ENCODE data around the gene FAM131B.

DNA sequence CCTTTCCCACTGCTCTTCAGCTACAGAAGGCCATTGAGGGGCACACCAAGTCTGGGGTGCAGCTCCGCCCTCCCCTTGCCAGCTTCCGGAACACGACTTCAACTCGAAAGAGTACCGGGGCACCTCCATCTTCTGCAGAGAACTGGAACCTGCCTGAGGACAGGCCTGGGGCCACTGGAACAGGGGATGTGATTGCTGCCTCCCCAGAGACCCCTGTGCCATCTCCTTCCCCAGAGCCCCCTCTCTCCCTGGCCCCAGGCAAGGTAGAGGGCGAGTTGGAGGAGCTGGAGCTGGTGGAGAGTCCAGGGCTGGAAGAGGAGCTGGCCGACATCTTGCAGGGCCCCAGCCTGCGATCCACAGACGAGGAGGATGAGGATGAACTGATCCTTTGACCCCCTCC is 10.9 kb downstream of the FAM131B start:
- TF ChIP-seq, protein P1, sequence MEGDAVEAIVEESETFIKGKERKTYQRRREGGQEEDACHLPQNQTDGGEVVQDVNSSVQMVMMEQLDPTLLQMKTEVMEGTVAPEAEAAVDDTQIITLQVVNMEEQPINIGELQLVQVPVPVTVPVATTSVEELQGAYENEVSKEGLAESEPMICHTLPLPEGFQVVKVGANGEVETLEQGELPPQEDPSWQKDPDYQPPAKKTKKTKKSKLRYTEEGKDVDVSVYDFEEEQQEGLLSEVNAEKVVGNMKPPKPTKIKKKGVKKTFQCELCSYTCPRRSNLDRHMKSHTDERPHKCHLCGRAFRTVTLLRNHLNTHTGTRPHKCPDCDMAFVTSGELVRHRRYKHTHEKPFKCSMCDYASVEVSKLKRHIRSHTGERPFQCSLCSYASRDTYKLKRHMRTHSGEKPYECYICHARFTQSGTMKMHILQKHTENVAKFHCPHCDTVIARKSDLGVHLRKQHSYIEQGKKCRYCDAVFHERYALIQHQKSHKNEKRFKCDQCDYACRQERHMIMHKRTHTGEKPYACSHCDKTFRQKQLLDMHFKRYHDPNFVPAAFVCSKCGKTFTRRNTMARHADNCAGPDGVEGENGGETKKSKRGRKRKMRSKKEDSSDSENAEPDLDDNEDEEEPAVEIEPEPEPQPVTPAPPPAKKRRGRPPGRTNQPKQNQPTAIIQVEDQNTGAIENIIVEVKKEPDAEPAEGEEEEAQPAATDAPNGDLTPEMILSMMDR (IDR thresholded peaks at IDR 0.05): no peak
- TF ChIP-seq, protein P2, sequence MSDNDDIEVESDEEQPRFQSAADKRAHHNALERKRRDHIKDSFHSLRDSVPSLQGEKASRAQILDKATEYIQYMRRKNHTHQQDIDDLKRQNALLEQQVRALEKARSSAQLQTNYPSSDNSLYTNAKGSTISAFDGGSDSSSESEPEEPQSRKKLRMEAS (CRISPR knock-in tag; IDR thresholded peaks at IDR 0.05): no peak
- TF ChIP-seq, protein P3, sequence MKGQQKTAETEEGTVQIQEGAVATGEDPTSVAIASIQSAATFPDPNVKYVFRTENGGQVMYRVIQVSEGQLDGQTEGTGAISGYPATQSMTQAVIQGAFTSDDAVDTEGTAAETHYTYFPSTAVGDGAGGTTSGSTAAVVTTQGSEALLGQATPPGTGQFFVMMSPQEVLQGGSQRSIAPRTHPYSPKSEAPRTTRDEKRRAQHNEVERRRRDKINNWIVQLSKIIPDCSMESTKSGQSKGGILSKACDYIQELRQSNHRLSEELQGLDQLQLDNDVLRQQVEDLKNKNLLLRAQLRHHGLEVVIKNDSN (CRISPR knock-in tag; IDR thresholded peaks at IDR 0.05): no peak
- TF ChIP-seq NFYB (CRISPR knock-in tag; conservative IDR thresholded peaks at IDR 0.05; ENCODE audit: low read depth) (no peak), ZNF423 (CRISPR knock-in tag; IDR thresholded peaks at IDR 0.05) (no peak), SMAD3 (CRISPR knock-in tag; IDR thresholded peaks at IDR 0.05; ENCODE audit: borderline replicate concordance) (no peak), ELF4 (CRISPR knock-in tag; IDR thresholded peaks at IDR 0.05; ENCODE audit: low read depth) (no peak), FOXP1 (CRISPR knock-in tag; IDR thresholded peaks at IDR 0.05; ENCODE audit: borderline replicate concordance) (no peak), ZNF121 (CRISPR knock-in tag; IDR thresholded peaks at IDR 0.05) (no peak), GABPB1 (CRISPR knock-in tag; IDR thresholded peaks at IDR 0.05) (no peak), ETV6 (CRISPR knock-in tag; IDR thresholded peaks at IDR 0.05) (no peak), ZNF138 (CRISPR knock-in tag; conservative IDR thresholded peaks at IDR 0.05) (no peak), SMAD4 (CRISPR knock-in tag; IDR thresholded peaks at IDR 0.05) (no peak)
- TF ChIP-seq, protein P4, sequence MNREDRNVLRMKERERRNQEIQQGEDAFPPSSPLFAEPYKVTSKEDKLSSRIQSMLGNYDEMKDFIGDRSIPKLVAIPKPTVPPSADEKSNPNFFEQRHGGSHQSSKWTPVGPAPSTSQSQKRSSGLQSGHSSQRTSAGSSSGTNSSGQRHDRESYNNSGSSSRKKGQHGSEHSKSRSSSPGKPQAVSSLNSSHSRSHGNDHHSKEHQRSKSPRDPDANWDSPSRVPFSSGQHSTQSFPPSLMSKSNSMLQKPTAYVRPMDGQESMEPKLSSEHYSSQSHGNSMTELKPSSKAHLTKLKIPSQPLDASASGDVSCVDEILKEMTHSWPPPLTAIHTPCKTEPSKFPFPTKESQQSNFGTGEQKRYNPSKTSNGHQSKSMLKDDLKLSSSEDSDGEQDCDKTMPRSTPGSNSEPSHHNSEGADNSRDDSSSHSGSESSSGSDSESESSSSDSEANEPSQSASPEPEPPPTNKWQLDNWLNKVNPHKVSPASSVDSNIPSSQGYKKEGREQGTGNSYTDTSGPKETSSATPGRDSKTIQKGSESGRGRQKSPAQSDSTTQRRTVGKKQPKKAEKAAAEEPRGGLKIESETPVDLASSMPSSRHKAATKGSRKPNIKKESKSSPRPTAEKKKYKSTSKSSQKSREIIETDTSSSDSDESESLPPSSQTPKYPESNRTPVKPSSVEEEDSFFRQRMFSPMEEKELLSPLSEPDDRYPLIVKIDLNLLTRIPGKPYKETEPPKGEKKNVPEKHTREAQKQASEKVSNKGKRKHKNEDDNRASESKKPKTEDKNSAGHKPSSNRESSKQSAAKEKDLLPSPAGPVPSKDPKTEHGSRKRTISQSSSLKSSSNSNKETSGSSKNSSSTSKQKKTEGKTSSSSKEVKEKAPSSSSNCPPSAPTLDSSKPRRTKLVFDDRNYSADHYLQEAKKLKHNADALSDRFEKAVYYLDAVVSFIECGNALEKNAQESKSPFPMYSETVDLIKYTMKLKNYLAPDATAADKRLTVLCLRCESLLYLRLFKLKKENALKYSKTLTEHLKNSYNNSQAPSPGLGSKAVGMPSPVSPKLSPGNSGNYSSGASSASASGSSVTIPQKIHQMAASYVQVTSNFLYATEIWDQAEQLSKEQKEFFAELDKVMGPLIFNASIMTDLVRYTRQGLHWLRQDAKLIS (CRISPR knock-in tag; IDR thresholded peaks at IDR 0.05; ENCODE audit: borderline replicate concordance): no peak
